Fibroblast of lung (primary cell): Measurements from ENCODE around the gene TEX38. TPM values are rescaled to one million over a fixed set of nuclear protein-coding genes. Genes with fewer than 3 reads are reported as not detected.
"Not testable (repeated sequence)": the region's sequence is repeated elsewhere in the genome, so short reads cannot be mapped to it uniquely, and the experiment has no call there.

Experiments used
- DNase-seq, 2 donors: peaks; one replicate each; pipeline versions ENCODE4 v3.0.0 to v3.0.0-alpha.2; 2010; ENCODE audit warnings: low read depth in 2 of 2
- H2AFZ ChIP-seq: 2 replicates; pipeline ENCODE4 v1.5.1; 2012; ENCODE audit warnings: low read length, control low read depth, inconsistent platforms
- H3K27ac ChIP-seq: 2 replicates; pipeline ENCODE4 v1.5.1; 2011; ENCODE audit warnings: low read length, control low read depth; ENCODE audit not compliant: insufficient read depth
- H3K27me3 ChIP-seq: 2 replicates; pipeline ENCODE4 v1.5.1; 2011; ENCODE audit warnings: mild to moderate bottlenecking, low read length; ENCODE audit not compliant: control insufficient read depth, insufficient read depth
- H3K36me3 ChIP-seq: 2 replicates; pipeline ENCODE4 v1.5.1; 2011; ENCODE audit warnings: low read length; ENCODE audit not compliant: control insufficient read depth, insufficient read depth
- H3K4me1 ChIP-seq: 2 replicates; pipeline ENCODE4 v1.5.1; 2011; ENCODE audit warnings: low read length; ENCODE audit not compliant: control insufficient read depth, insufficient read depth; ENCODE audit errors: extremely low read depth
- H3K4me2 ChIP-seq: 2 replicates; pipeline ENCODE4 v1.5.1; 2011; ENCODE audit warnings: low read length, control low read depth; ENCODE audit not compliant: insufficient read depth; ENCODE audit errors: extremely low read depth
- H3K4me3 ChIP-seq, 4 experiments: fragments of 200-600 bp in 1 of 4; sonication (generic) in 1 of 4; replicated peaks in 1 of 4; 2 replicates each; pipeline ENCODE4 v1.5.1; 2011 to 2016; ENCODE audit warnings: low read length in 4 of 4, low read depth in 3 of 4, mild to moderate bottlenecking in 3 of 4, control low read depth in 2 of 4, inconsistent platforms in 1 of 4, mixed read lengths in 1 of 4; ENCODE audit not compliant: insufficient read depth in 1 of 4; ENCODE audit errors: control extremely low read depth in 1 of 4
- H3K79me2 ChIP-seq: 2 replicates; pipeline ENCODE4 v1.5.1; 2012; ENCODE audit warnings: mild to moderate bottlenecking, low read length, inconsistent platforms; ENCODE audit not compliant: control insufficient read depth, insufficient read depth
- H3K9ac ChIP-seq: 2 replicates; pipeline ENCODE4 v1.5.1; 2011; ENCODE audit warnings: mild to moderate bottlenecking, low read length, control low read depth; ENCODE audit not compliant: insufficient read depth
- H3K9me3 ChIP-seq: 2 replicates; pipeline ENCODE4 v1.5.1; 2012; ENCODE audit warnings: low read depth, low read length; ENCODE audit not compliant: control insufficient read depth, insufficient read depth
- H4K20me1 ChIP-seq: 2 replicates; pipeline ENCODE4 v1.5.1; 2011; ENCODE audit warnings: low read length; ENCODE audit not compliant: control insufficient read depth, insufficient read depth; ENCODE audit errors: extremely low read depth
- CTCF ChIP-seq, 2 donors: IDR thresholded peaks in 1 of 2; conservative IDR thresholded peaks in 1 of 2; 1 replicate in 1 of 2; 2 replicates in 1 of 2; pipeline ENCODE4 v1.5.1; 2011 to 2012; ENCODE audit warnings: low read length in 2 of 2, control low read depth in 1 of 2, inconsistent platforms in 1 of 2, low read depth in 1 of 2, mild to moderate bottlenecking in 1 of 2
- EZH2 ChIP-seq: IDR thresholded peaks from 2 replicates; pipeline ENCODE4 v1.5.1; 2012; ENCODE audit warnings: low read length, control low read depth, mild to moderate bottlenecking; ENCODE audit errors: missing control alignments
- polyA plus RNA-seq, 2 donors: library from polyadenylated mRNA; depleted of rRNA in 1 of 2; stranded (reverse) in 1 of 2; unstranded in 1 of 2; fragments of >200 nt; gene quantifications; 2 replicates each; pipeline ENCODE4 v1.2.1, GENCODE V29; 2011 to 2012; ENCODE audit warnings: missing spikeins in 1 of 2
- total RNA-seq: library from RNA; depleted of rRNA; stranded (reverse); fragments of >200 nt; gene quantifications from 2 replicates; pipeline ENCODE4 v1.2.1, GENCODE V29; 2014

Gene TEX38
- total and polyA plus RNA-seq, 2 donors (not counting 1 experiment from before 2014, with no cell fraction given): not detected

GRCh38 chr1:46659307-46659870 lies 12.3 kb upstream of the TEX38 start:
- Histone ChIP-seq H3K79me2 (no peaks in the 10 kb centered on the region), H3K9me3 (no peaks in the 10 kb centered on the region), H3K27me3 (no peaks in the 10 kb centered on the region), H3K36me3 (no peaks in the 10 kb centered on the region), H4K20me1 (no peaks in the 10 kb centered on the region), H2AFZ (no peak overlapping the region), H3K4me3 (no peak overlapping the region), H3K4me1 (no peaks in the 10 kb centered on the region), H3K4me2 (no peak overlapping the region), H3K9ac (no peak overlapping the region), H3K27ac (no peak overlapping the region)
- TF ChIP-seq CTCF (conservative IDR thresholded peaks at IDR 0.05 in 1 of 2, IDR thresholded peaks at IDR 0.05 in 1 of 2; ENCODE audit: low read depth in 1 of 2, low read length in 2 of 2): no peak
- TF ChIP-seq EZH2: no peak
- DNase-seq: no peak

GRCh38 chr1:46660116-46660515 lies 11.5 kb upstream of the TEX38 start:
- not testable (repeated sequence) for H4K20me1 ChIP-seq, H2AFZ ChIP-seq, H3K27ac ChIP-seq, H3K4me2 ChIP-seq, H3K36me3 ChIP-seq, H3K27me3 ChIP-seq, H3K9ac ChIP-seq, H3K9me3 ChIP-seq, H3K4me3 ChIP-seq, DNase-seq, H3K4me1 ChIP-seq, H3K79me2 ChIP-seq

- H2AFZ ChIP-seq: not testable (repeated sequence)
Measured at GRCh38 chr1:46662919-46663318, 8.7 kb upstream of the TEX38 start.

GRCh38 chr1:46665983-46666382 lies 5.7 kb upstream of the TEX38 start:
- no peak for TF ChIP-seq CTCF (conservative IDR thresholded peaks at IDR 0.05 in 1 of 2, IDR thresholded peaks at IDR 0.05 in 1 of 2; ENCODE audit: low read depth in 1 of 2, low read length in 2 of 2)
- TF ChIP-seq EZH2: no peak
- H3K9me3 ChIP-seq: no peaks in the 10 kb centered on the region
- no peaks in the 10 kb centered on the region for H4K20me1 ChIP-seq
- no peaks in the 10 kb centered on the region for H3K36me3 ChIP-seq
- H3K4me2 ChIP-seq: no peak overlapping the region
- peaks cover 2% of the 10 kb centered on the region for H3K4me1 ChIP-seq
- peaks cover 8% of the 10 kb centered on the region for H3K79me2 ChIP-seq
- no peaks in the 10 kb centered on the region for H3K27me3 ChIP-seq
- no peak overlapping the region for H2AFZ ChIP-seq
- H3K9ac ChIP-seq: no peak overlapping the region
- DNase-seq: no peak
- H3K27ac ChIP-seq: no peak overlapping the region
- no peak overlapping the region for H3K4me3 ChIP-seq

More at GRCh38 chr1:46662919-46663318, 8.7 kb upstream of the TEX38 start:
- H3K36me3 ChIP-seq, H4K20me1 ChIP-seq, H3K9me3 ChIP-seq, H3K27me3 ChIP-seq, H3K4me1 ChIP-seq, H3K27ac ChIP-seq, H3K4me3 ChIP-seq, H3K79me2 ChIP-seq, H3K9ac ChIP-seq, DNase-seq, H3K4me2 ChIP-seq: not testable (repeated sequence)
